ENCODE data around the gene DAZAP2. TPM values are rescaled to one million over a fixed set of nuclear protein-coding genes. Genes with fewer than 3 reads are reported as not detected.

Gene DAZAP2
- total and polyA plus RNA-seq, 2 of the 13 experiments (the other 11 are each of a cell fraction or from before 2014, with no cell fraction given): 64.5 to 222 TPM

DNA sequence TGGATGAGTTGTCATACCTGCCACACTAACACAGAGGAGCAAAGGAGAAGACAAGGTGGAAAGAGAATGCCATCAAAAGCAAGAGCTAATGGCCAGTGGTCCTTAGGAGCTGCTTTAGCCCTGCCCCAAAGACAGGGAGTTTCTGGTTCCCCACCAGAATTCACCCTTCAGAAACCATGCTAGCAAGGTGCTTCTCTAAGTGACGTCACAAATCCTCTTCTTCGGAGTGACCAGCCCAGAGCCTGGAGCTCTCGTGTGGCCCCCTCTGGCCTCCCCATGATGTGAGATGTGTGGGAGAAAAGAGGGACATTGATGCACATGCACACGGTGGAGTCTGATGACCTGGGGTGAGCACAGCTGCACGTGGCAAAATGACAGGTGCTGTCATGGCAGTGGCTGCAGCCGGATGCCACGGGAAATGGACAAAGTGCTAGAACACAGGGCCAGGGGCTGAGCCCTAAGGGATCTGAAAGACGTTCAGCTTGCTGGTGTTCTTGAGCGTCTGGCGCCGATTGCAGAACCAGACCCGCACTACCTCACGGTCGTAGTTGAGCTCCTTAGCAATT is 48.8 kb upstream of the DAZAP2 start:
- no TSS peak for BruUV-seq (replicated peaks)
- Histone ChIP-seq H2AFZ (ENCODE audit: low read length) (no peak overlapping the region), H3K27me3 (ENCODE audit: control insufficient read depth in 1 of 2, insufficient read depth in 2 of 2, low read length in 2 of 2) (peaks cover 0 to 14% of the 10 kb centered on the region in 2 experiments; a peak in 2 of 5 replicates), H3K4me3 (replicated peaks in 1 of 3; ENCODE audit: insufficient read depth in 1 of 3, low read depth in 2 of 3, low read length in 3 of 3) (no peak overlapping the region), H3K4me1 (ENCODE audit: insufficient read depth, low read length) (peaks cover 35% of the 10 kb centered on the region), H3K4me2 (ENCODE audit: low read depth, low read length) (no peak overlapping the region), H3K79me2 (ENCODE audit: insufficient read depth, low read length) (no peaks in the 10 kb centered on the region), H3K9me3 (ENCODE audit: low read length) (no peaks in the 10 kb centered on the region), H3K27ac (ENCODE audit: extremely low read length, insufficient read depth, low read length) (no peak overlapping the region), H3K36me3 (replicated peaks in 1 of 2; ENCODE audit: control insufficient read depth in 1 of 2, insufficient read depth in 2 of 2, low read length in 2 of 2) (no peaks in the 10 kb centered on the region), H3K9ac (ENCODE audit: insufficient read depth, low read depth, low read length) (no peak overlapping the region), H4K20me1 (ENCODE audit: insufficient read depth, low read length) (no peaks in the 10 kb centered on the region)
- intact Hi-C loops (cut with micrococcal nuclease; ENCODE audit: unreplicated experiment): no loop called here
- TF ChIP-seq ATF7 (IDR thresholded peaks at IDR 0.05): peak; percentile 59; the same call in 1 of the 2 replicates
- TF ChIP-seq ATF7 (CRISPR knock-in tag; IDR thresholded peaks at IDR 0.05): no peak
- TF ChIP-seq CREB1 (IDR thresholded peaks at IDR 0.05): peak; percentile 91
- TF ChIP-seq CREB1 (CRISPR knock-in tag; IDR thresholded peaks at IDR 0.05): no peak
- no peak for TF ChIP-seq SETDB1 (CRISPR knock-in tag; IDR thresholded peaks at IDR 0.05; ENCODE audit: borderline replicate concordance)
- DNase-seq (ENCODE audit: low spot score): no peak
- ChIA-PET CTCF (ENCODE audit: low intra/inter-chr PET ratio, low total read pairs) (no interaction called here), POLR2A (no interaction called here)
- in situ Hi-C loops (cut with HindIII; ENCODE audit: extremely low pct_ligation_motif_present, low pct_unique_long_range_greater_than_20kb): no loop called here
- FAIRE-seq: no peak
- ATAC-seq: no peak
- 59% methylated on average over 12 of the region's 14 CpGs for WGBS (ENCODE audit: low lambda C conversion rate)

DNA sequence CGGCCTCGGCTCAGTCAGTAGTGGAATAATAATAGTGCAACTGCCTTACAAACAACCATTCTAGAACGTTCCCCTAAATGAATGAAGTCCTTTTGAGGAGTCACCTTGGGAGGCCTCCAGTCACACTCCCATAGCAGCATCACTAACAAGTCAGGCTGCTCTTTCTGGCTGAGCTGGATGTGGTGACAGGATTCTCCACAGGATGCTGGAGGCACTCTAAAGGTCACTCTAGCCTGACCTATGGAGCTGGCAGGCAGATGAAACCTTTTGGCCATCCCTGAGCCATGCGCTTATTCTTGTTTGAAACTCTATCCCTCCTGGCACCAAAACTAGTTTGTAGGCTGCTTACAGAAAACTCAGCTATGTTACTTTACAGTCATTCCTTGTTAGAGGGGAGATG is 47.8 kb upstream of the DAZAP2 start:
- ChIA-PET POLR2A (no interaction called here), CTCF (ENCODE audit: low intra/inter-chr PET ratio, low total read pairs) (no interaction called here)
- no peak overlapping the region for H3K9ac ChIP-seq (ENCODE audit: insufficient read depth, low read depth, low read length)
- no peaks in the 10 kb centered on the region for H3K36me3 ChIP-seq (replicated peaks in 1 of 2; ENCODE audit: control insufficient read depth in 1 of 2, insufficient read depth in 2 of 2, low read length in 2 of 2)
- H3K4me2 ChIP-seq (ENCODE audit: low read depth, low read length): no peak overlapping the region
- in situ Hi-C loops (cut with HindIII; ENCODE audit: extremely low pct_ligation_motif_present, low pct_unique_long_range_greater_than_20kb): no loop called here
- H3K4me1 ChIP-seq (ENCODE audit: insufficient read depth, low read length): peaks cover 26% of the 10 kb centered on the region
- H3K4me3 ChIP-seq (replicated peaks in 1 of 3; ENCODE audit: insufficient read depth in 1 of 3, low read depth in 2 of 3, low read length in 3 of 3): no peak overlapping the region
- H4K20me1 ChIP-seq (ENCODE audit: insufficient read depth, low read length): no peaks in the 10 kb centered on the region
- 39% methylated on average over 2 of the region's 4 CpGs for WGBS (ENCODE audit: low lambda C conversion rate)
- intact Hi-C loops (cut with micrococcal nuclease; ENCODE audit: unreplicated experiment): no loop called here
- H3K27ac ChIP-seq (ENCODE audit: extremely low read length, insufficient read depth, low read length): no peak overlapping the region
- no peak overlapping the region for H2AFZ ChIP-seq (ENCODE audit: low read length)
- BruUV-seq (replicated peaks): no TSS peak
- no peaks in the 10 kb centered on the region for H3K79me2 ChIP-seq (ENCODE audit: insufficient read depth, low read length)
- no peak for ATAC-seq
- DNase-seq (ENCODE audit: low spot score): no peak
- no peak for FAIRE-seq
- peaks cover 0 to 14% of the 10 kb centered on the region in 2 experiments; a peak in 2 of 5 replicates for H3K27me3 ChIP-seq (ENCODE audit: control insufficient read depth in 1 of 2, insufficient read depth in 2 of 2, low read length in 2 of 2)
- no peaks in the 10 kb centered on the region for H3K9me3 ChIP-seq (ENCODE audit: low read length)
- TF ChIP-seq SRSF9 (IDR thresholded peaks at IDR 0.05; ENCODE audit: borderline replicate concordance, insufficient read depth, low read depth, low read length, poor library complexity, severe bottlenecking): no peak
- no peak for TF ChIP-seq ZBTB38 (CRISPR knock-in tag; IDR thresholded peaks at IDR 0.05)
- no peak for TF ChIP-seq TCF12 (IDR thresholded peaks at IDR 0.05)
- TF ChIP-seq TCF12 (CRISPR knock-in tag; IDR thresholded peaks at IDR 0.05): no peak
- TF ChIP-seq HOXA5 (CRISPR knock-in tag; IDR thresholded peaks at IDR 0.05): no peak
- TF ChIP-seq ZNF788 (CRISPR knock-in tag; IDR thresholded peaks at IDR 0.05; ENCODE audit: borderline replicate concordance): no peak
- no peak for TF ChIP-seq JUND (CRISPR knock-in tag; IDR thresholded peaks at IDR 0.05)
- TF ChIP-seq ZNF619 (CRISPR knock-in tag; IDR thresholded peaks at IDR 0.05): no peak
- no peak for TF ChIP-seq ZNF224 (CRISPR knock-in tag; IDR thresholded peaks at IDR 0.05)
- TF ChIP-seq KLF12 (CRISPR knock-in tag; IDR thresholded peaks at IDR 0.05; ENCODE audit: borderline replicate concordance): no peak
- TF ChIP-seq HIC2 (CRISPR knock-in tag; IDR thresholded peaks at IDR 0.05; ENCODE audit: low read depth): no peak
- TF ChIP-seq DZIP1 (CRISPR knock-in tag; IDR thresholded peaks at IDR 0.05): no peak

Data from HepG2 (cell line).